ENCODE measurements around the gene CHSY3.

DNA sequence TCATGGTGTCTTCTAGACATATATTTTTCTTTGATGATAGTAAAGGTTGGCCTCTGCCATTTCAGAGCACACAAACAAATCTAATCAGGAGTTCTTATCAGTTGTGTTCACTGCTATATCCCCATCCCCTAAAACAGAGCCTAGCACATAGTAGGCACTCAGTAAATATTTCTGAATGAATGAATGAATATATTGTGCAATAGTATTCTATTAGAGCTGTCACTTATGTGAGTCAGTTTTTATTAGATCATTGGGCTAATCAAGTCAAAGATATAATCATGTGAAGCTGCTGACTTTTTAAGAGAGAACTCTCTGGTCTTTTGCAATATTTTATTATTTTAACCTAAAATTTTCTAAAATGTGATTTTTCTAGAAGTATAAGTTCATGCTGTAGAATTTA, 84.2 kb downstream of the CHSY3 start:
- TF ChIP-seq, protein P1, sequence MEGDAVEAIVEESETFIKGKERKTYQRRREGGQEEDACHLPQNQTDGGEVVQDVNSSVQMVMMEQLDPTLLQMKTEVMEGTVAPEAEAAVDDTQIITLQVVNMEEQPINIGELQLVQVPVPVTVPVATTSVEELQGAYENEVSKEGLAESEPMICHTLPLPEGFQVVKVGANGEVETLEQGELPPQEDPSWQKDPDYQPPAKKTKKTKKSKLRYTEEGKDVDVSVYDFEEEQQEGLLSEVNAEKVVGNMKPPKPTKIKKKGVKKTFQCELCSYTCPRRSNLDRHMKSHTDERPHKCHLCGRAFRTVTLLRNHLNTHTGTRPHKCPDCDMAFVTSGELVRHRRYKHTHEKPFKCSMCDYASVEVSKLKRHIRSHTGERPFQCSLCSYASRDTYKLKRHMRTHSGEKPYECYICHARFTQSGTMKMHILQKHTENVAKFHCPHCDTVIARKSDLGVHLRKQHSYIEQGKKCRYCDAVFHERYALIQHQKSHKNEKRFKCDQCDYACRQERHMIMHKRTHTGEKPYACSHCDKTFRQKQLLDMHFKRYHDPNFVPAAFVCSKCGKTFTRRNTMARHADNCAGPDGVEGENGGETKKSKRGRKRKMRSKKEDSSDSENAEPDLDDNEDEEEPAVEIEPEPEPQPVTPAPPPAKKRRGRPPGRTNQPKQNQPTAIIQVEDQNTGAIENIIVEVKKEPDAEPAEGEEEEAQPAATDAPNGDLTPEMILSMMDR (IDR thresholded peaks at IDR 0.05): no peak
- no peak for TF ChIP-seq POLR2AphosphoS5 (IDR thresholded peaks at IDR 0.05; ENCODE audit: insufficient read depth in 1 of 2, low read depth in 1 of 2)
